EH (cell line): Measurements from ENCODE around the gene ZMAT3.
A peak's percentile ranks its signal among the peaks of the same experiment; 100 is the strongest.
"Not testable (repeated sequence)": the region's sequence is repeated elsewhere in the genome, so short reads cannot be mapped to it uniquely, and the experiment has no call there.

Experiments used
- DNase-seq: peaks from one replicate; pipeline ENCODE4 v3.0.0-alpha.2; 2015; ENCODE audit warnings: low read depth

The ZMAT3 gene

DNA sequence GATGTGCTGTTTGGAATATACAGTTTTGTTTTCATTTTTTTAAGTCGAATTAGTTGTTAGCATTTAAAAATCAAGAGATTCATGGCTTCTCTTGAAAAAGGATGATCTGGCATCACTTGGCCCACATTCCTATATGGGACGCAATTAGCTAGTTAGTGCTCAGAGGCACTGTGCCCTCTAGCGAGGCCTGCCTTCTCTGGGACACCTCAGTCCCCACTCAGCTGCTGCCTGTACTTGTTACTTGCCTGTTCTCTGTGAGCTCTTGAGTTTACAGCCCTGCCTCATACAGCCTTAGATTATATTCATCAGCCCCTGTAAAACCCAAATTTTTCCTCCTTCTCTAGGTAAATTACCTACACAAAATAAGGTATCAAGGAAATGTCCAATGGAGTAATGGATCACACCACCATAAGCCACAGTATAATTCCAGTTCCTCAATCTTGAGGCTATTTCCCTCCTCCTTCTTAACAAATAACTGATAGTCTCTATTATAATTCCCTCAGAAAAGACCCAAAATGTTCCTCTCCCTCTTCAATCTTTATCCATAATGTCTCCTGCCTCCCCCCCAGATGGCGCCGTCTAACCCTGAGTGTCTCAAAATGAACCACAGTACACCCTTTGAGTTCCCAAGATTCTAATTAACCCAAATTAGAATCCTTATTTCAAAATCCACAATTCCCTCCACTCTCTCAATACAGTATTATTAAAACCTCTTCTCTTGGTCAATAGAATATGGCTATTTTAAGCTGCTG is 2.7 kb downstream of the ZMAT3 start:
- DNase-seq: peak; percentile 62

DNA sequence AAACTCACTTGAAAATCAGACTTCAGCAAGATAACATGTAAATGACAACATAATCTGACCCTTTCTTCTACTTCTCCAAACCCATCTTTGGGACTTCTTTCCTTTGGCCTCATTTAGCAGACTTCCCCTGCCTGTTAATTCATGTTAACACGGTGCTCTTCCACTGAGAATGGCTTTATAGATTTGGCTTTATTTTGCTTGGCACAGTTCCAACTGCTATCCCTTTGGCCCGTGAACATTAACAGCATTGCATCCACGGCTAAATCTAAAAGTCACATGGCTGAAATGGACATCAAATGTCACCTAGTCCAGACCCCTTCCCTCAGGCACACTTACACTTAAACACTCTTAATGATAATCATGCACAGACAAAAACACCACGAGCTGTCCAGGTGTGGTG is 3.8 kb downstream of the ZMAT3 start:
- DNase-seq: peak; percentile 7

DNA sequence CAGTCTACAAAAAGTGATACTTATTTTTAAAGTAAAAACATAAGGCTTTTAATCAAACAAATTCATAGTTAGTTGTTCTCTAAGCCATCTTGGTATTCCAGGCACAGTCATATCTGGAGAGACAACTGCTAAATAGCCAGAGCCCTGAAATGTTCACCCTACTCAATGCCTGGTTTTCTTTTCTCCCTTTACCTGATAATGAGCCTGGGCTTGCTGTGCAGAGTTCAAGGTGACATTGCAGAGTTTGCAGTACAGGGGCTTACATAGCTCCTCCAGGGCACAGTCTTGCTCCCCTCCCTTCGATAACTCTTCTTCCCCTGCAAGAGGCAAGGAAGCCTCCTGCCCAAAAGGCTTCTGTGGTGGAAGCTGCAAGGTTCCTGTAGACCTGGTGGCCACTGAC is 4.3 kb downstream of the ZMAT3 start:
- no peak for DNase-seq

DNA sequence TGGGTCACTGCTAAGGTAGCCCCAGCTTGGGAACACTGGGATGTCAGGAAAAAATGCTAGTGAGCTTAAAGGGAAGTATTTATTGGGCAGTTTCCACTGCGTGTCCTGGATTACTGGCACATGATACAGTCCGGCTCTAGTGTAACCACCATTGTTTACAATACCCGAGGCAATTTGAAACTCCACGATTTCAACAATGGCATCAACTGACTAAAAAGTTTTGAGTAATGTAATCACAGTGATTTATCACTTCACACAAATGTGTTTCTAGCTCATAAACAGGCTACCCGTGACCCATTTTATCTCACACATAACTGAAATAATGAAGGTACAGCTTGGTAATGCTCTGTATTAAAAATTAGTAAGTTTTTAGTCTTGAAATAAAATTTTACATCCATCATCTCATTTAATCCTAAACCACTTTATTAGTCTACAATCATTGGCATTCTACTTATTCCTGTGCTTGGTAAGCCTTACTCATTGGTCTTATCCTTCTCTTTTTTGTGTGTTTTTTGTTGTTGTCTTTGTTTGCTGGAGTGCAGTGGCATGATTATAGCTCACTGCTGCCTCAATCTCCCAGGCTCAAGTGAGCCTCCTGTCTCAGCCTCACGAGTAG is 7.6 kb downstream of the ZMAT3 start:
- DNase-seq: peak; percentile 88

DNA sequence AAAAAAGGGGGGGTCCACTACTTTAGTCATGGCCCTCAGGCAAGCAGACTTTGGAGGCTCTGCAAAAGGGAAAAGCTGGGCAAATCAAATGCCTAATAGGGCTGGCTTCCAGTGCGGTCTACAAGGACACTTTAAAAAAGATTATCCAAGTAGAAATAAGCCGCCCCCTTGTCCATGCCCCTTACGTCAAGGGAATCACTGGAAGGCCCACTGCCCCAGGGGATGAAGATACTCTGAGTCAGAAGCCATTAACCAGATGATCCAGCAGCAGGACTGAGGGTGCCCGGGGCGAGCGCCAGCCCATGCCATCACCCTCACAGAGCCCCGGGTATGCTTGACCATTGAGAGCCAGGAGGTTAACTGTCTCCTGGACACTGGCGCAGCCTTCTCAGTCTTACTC is 15.3 kb downstream of the ZMAT3 start:
- DNase-seq: peak; percentile 21

DNA sequence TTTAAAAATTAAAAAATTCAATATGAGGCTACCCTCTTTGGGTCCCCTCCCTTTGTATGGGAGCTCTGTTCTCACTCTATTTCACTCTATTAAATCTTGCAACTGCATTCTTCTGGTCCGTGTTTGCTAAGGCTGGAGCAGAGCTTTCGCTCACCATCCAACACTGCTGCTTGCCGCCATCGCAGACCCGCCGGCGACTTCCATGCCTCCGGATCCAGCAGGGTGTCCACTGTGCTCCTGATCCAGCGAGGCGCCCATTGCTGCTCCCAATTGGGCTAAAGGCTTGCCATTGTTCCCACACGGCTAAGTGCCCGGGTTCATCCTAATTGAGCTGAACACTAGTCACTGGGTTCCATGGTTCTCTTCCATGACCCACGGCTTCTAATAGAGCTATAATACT is 17.0 kb downstream of the ZMAT3 start:
- DNase-seq: not testable (repeated sequence)

DNA sequence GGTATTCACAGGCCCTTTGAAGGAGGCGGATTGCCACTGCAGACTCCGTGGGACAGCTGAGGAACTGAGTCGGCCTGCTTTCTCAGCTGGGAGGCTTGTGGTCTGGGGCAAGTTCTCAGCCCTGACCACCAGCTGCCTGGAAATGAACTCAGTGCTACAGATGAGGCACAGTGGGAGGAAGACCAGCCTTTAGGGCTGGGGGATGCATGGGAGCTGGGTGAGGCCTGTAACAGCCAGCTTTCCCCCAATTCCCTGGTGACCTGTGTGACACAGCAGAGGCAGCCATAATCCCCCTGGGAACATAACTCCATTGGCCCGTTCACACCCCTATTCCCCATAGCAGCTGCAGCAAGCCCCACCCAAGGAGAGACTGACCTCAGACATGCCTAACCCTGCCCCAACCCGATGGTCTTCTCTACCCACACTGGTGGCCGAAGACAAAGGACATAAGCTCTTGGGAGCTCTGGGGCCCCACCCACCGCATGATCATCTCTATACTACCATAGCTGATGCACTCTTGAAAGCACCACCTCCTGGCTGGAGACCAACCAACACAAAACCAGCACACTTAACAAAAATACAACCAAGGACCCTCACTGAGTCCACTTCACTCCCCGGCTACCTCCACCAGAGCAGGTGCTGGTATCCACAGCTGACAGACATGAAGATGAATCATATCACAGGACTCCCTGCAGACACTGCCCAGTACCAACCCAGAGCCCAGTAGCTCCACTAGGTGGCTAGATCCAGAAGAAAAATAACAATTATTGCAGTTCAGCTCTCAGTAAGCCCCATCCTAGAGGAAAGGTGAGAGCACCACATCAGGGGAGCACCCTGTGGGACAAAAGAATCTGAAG is 24.9 kb downstream of the ZMAT3 start:
- DNase-seq: peak; percentile 12

DNA sequence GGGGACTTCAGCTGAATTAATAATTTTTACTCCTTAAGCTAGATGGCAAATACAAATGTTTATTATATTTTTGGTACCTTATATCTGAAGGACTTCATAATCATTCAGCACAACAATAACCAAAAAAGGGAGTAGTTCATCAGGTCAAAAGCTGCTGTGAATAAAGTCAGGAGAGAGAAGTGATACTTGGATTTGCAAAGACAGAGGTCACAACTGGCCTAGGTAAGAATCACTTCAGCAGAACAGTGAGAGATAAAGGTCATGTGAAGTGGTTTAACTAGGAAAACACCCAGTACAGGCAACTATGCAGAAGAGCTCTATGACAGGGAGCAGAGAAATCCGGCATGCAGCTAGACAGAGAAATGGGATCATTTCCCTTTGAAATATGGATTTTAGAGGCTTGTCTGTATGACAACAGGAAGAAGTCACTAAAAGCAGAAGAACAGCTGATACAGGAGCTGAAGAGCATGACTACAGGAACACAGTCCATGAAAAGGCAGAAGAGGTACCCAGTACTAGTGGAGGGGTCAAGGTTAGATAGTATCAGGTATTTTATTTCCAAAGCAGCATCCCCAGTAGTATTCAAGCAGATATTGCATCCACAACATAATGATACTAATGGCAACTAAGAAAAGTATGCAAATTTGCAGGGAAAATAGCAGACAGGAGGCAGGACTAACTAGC is 25.7 kb downstream of the ZMAT3 start:
- no peak for DNase-seq

DNA sequence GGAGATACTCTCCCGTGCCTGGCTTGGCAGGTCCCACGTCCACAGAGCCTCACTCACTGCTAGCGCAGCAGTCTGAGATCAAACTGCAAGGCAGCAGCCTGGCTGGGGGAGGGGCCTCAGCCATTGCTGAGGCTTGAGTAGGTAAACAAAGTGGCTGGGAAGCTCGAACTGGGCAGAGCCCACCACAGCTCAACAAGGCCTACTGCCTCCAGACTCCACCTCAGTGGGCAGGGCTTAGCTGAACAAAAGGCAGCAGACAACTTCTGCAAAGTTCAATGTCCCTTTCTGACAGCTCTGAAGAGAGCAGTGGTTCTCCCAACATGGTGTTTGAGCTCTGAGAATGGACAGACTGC is 32.7 kb downstream of the ZMAT3 start:
- not testable (repeated sequence) for DNase-seq

DNA sequence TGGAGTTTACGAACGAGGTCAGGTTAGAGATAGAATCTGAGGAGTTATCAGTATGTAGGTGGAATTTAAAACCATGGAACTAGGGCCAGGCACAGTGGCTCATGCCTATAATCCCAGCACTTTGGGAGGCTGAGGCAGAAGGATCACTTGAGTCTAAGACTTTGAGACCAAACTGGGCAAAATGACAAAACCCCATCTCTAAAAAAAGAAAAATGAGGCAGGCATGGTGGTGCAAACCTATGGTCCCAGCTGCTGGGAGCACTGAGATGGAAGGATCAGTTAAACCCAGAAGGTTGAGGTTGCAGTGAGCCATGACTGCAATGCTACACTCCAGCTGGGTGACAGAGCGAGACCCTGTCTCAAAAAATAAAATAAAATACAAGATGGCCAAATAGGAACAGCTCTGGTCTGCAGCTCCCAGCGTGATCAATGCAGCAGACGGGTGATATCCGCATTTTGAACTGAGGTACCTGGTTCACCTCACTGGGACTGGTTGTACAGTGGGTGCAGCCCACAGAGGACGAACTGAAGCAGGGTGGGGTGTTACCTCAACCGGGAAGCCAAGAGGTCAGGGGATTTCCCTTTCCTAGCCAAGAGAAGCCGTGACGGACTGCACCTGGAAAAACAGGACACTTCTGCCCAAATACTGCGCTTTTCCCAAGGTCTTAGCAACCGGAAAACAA is 33.3 kb downstream of the ZMAT3 start:
- DNase-seq: no peak

DNA sequence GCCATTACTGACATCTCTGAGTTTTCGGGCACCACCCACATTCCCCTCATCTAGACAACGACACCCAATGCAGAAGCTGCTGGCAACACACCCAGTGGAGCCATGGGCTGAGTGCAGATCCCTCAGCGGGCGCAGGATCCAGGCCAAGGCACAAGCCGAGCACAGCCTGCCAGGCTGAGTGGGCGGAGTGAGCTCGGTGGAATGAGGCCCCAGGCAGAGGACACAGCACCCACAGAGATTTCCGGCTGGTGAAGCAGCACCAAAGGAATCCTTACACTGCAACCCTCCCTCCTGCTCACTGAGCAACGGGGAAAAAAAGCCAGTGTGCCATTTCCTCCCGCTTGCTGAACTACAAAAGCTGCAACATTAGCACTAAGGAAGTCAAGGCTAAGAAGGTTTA is 34.3 kb downstream of the ZMAT3 start:
- peak; percentile 99 for DNase-seq

DNA sequence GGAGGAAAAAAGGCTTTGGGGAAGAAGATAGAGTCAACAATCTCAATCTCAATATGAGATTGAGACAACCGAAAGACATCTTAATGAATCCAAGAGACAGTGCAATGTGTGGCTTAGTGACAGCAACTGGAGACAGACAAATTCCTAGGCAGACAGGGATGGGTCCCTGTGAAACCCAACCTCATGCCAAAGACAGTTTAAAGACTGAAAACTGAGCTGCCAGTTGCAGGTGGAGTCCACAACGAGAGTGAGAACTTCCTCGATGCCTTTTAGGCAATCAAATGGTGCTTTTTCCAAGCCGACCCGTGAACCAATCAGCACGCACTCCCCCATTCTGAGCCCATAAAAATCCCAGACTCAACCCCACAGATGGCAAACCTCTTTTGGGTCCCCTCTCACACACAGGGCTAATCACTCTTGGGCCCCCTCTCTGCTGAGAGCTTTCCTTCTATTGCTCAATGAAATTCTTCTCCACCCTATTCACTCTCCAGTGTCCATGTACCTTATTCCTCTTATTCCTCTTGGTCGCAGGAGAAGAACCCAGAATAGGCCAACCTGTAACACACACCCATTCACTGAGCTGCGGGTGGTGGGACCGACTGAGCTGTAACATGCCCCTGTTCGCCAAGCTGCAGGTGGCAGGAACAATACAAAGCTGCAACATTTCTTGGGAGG is 34.8 kb downstream of the ZMAT3 start:
- no peak for DNase-seq

DNA sequence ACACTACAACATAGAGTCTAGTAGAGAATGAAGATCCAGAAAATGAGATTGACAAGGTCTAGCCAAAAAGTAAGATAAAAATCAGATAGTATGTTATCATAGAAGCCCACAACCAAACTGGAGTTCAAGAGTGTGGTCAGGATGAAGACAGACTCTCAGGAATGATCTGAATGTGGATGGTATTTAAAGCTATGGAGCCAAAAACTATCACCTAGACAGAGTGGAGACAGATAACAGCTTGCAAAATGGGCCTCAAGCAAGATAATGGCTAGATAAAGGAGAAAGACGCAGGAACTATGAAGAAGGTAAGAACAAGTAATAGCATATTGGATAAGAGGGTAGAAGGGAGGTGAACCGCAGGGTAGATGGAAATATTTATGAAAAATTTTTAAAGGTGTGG is 35.4 kb downstream of the ZMAT3 start:
- peak; percentile 75 for DNase-seq

DNA sequence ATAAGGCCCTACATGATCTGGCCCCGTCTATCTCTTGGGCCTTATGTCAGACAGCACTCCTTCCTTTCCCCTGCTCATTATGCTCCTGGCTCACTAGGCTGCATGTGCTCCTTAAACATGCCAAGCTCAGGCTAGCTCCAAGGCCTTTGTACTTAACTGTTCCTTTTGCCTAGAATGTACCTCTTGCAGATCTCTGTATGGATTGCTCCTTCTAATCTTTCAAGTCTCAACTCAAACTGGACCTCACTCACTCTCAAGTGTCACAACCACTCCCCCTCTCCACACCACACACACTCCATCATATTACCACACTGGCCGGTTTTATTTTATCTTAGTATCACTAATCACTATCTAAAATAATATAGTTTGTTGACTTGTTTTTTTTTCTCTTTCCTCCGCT is 36.4 kb downstream of the ZMAT3 start:
- DNase-seq: no peak

DNA sequence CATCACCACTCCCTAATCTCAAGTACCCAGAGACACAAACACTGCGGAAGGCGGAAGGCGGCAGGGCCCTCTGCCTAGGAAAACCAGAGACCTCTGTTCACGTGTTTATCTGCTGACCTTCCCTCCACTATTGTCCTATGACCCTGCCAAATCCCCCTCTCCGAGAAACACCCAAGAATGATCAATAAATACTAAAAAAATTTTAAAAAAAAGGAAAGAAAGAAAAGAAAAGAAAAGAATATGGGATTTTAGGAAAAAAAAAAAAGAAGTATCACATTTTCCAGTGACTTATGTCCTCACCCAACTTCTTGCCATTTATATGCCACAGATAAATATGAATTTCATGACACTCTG is 38.3 kb downstream of the ZMAT3 start:
- DNase-seq: not testable (repeated sequence)

DNA sequence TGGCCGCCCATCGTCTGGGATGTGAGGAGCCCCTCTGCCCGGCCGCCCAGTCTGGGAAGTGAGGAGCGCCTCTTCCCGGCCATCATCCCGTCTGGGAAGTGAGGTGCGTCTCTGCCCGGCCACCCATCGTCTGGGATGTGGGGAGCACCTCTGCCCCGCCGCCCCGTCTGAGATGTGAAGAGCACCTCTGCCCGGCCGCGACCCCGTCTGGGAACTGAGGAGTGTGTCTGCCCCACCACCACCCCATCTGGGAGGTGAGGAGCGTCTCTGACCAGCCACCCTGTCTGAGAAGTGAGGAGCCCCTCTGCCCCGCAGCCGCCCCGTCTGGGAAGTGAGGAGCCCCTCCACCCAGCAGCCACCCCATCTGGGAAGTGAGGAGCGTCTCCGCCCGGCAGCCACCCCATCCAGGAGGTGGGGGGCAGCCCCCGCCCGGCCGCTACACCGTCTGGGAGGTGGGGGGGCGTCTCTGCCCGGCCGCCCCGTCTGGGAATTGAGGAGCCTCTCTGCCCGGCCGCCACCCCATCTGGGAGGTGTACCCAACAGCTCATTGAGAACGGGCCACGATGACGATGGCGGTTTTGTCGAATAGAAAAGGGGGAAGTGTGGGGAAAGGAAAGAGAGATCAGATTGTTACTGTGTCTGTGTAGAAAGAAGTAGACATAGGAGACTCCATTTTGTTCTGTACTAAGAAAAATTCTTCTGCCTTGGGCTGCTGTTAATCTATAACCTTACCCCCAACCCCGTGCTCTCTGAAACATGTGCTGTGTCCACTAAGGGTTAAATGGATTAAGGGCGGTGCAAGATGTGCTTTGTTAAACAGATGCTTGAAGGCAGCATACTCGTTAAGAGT is 38.9 kb downstream of the ZMAT3 start:
- not testable (repeated sequence) for DNase-seq

DNA sequence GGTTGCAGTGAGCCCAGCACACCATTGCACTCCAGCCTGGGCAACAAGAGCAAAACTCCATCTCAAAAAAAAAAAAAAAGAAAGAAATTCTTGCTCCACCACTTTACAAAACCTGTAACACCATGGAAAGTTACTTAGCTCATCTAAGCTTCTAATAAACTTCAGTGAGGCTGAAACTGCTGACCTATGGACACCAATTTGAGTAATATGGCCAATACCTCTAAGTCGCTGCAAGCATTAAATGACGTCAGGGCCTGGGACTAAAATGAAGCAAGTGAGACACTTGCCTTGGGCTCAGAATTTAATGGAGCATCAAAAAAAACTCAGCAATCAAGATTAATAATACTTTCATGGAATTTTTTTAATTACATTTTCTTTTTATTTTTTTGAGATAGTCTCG is 42.5 kb downstream of the ZMAT3 start:
- DNase-seq: no peak

DNA sequence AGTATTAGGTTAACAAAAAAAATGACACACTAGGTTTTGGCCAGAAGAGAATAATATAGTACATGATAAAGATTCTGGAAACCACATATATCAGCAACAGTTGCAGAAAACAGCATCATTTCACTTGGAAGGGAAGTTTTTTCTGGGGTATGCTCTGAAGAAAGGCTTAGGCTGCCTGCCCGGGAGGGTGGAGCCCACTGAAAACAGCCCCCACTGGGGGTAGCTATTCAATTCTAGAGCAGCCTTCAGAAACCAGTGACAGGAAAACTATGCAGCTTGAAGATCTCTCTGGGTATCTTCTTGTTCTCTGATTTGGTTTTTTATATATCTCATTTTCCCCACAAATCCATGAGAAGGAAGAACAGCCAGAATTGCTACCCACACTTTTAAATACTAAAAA is 43.2 kb downstream of the ZMAT3 start:
- no peak for DNase-seq

DNA sequence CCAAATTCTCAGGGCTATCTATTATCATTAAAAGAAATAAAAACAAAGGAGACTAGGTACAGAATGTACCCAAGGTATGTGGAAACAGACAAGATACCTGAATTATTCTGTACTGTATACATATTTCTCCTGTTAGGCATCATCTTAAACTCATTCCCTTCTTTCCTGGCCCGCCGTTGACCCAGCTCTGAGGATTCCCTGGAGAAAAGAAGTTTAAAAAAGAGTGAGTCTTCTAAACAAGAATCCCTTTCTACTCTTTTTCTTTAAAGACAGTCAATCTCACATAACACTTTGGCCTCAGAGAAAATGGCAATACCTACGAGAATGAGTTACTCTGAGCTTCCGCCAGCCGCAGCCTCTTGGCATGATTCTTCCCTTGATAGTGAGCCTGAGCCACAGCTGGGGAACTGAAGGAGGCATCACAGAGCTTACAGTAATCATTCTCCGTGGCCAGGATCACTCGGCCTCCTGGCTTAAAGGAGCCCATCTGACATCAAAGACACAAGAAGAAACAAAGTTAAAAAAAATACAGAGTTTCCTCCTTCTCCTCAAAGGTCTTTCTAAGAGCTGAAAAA is 44.2 kb downstream of the ZMAT3 start:
- peak; percentile 15 for DNase-seq

DNA sequence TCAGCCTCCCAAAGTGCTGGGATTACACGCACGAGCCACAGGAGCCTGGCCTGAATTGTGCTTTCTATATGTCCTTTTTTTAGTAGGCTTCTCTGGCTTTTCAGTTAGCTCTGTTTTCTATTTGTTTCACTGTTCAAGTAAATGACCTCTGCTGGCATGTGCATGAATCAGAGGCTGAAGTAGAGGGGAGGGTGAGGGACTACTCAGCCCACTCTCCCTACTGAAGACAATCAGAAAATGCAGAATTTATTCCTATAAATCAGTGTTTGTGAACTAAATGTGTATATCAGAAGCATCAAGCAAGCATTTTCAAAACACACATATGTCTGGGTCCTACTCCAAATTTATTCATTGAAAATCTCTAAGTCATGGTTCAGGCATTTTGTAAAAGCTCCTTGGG is 45.0 kb downstream of the ZMAT3 start:
- peak; percentile 51 for DNase-seq
